Mesendoderm (in vitro differentiated cells): Measurements from ENCODE around the gene DDX49.
"Not testable (repeated sequence)": the region's sequence is repeated elsewhere in the genome, so short reads cannot be mapped to it uniquely, and the experiment has no call there.

Experiments used
- DNase-seq: peaks from one replicate; pipeline ENCODE4 v3.0.0; 2013
- H2AK5ac ChIP-seq: 2 replicates; pipeline ENCODE4 v1.6.1; 2013; ENCODE audit warnings: low read length, inconsistent platforms
- H2BK120ac ChIP-seq: 2 replicates; pipeline ENCODE4 v1.6.1; 2013; ENCODE audit warnings: low read depth, mild to moderate bottlenecking, low read length, moderate library complexity, mixed read lengths
- H2BK15ac ChIP-seq: replicated peaks from 2 replicates; pipeline ENCODE4 v1.6.1; 2013; ENCODE audit warnings: low read depth, mild to moderate bottlenecking, moderate library complexity
- H2BK5ac ChIP-seq: 2 replicates; pipeline ENCODE4 v1.6.1; 2013; ENCODE audit warnings: low read length, inconsistent platforms
- H3K18ac ChIP-seq: 2 replicates; pipeline ENCODE4 v1.6.1; 2013; ENCODE audit warnings: mild to moderate bottlenecking, low read length, mixed read lengths
- H3K23ac ChIP-seq: one replicate; pipeline ENCODE4 v1.6.1; 2013; ENCODE audit warnings: low read length
- H3K27ac ChIP-seq: 2 replicates; pipeline ENCODE4 v1.5.1; 2013; ENCODE audit warnings: low read depth, mild to moderate bottlenecking, inconsistent platforms, low read length, moderate library complexity
- H3K27me3 ChIP-seq: 2 replicates; pipeline ENCODE4 v1.6.1; 2013; ENCODE audit warnings: low read length, control low read depth, mild to moderate bottlenecking, inconsistent platforms; ENCODE audit not compliant: insufficient read depth, poor library complexity
- H3K36me3 ChIP-seq: 2 replicates; pipeline ENCODE4 v1.6.1; 2013; ENCODE audit warnings: low read length, inconsistent platforms; ENCODE audit not compliant: control insufficient read depth, insufficient read depth
- H3K4ac ChIP-seq: one replicate; pipeline ENCODE4 v1.6.1; 2013; ENCODE audit warnings: low read depth, mild to moderate bottlenecking, low read length, moderate library complexity
- H3K4me1 ChIP-seq: 2 replicates; pipeline ENCODE4 v1.6.1; 2013; ENCODE audit warnings: low read depth, low read length, inconsistent platforms; ENCODE audit not compliant: control insufficient read depth
- H3K4me2 ChIP-seq: 2 replicates; pipeline ENCODE4 v1.6.1; 2013; ENCODE audit warnings: low read length
- H3K4me3 ChIP-seq: 2 replicates; pipeline ENCODE4 v1.5.1; 2013; ENCODE audit warnings: mild to moderate bottlenecking, low read length
- H3K56ac ChIP-seq: one replicate; pipeline ENCODE4 v1.6.1; 2013; ENCODE audit warnings: low read length
- H3K79me1 ChIP-seq: 2 replicates; pipeline ENCODE4 v1.6.1; 2013; ENCODE audit warnings: low read length, inconsistent platforms
- H3K79me2 ChIP-seq: 2 replicates; pipeline ENCODE4 v1.6.1; 2013; ENCODE audit warnings: mild to moderate bottlenecking, low read length; ENCODE audit not compliant: control insufficient read depth, insufficient read depth
- H3K9ac ChIP-seq: 2 replicates; pipeline ENCODE4 v1.6.1; 2013; ENCODE audit warnings: low read length, inconsistent platforms
- H4K5ac ChIP-seq: one replicate; pipeline ENCODE4 v1.6.1; 2013; ENCODE audit warnings: low read length
- H4K8ac ChIP-seq: one replicate; pipeline ENCODE4 v1.6.1; 2013; ENCODE audit warnings: low read depth, mild to moderate bottlenecking, control low read depth, low read length, moderate library complexity
- WGBS: extraction: QIAGEN DNeasy Blood & Tissue Kit; methylation state at CpG from one replicate; pipeline ENCODE4 v1.1.7; 2013; ENCODE audit warnings: low lambda C conversion rate, missing lambda C conversion rate; ENCODE audit not compliant: insufficient coverage; ENCODE audit errors: extremely low coverage; 5-methylcytosine and 5-hydroxymethylcytosine counted together

DDX49 gene

GRCh38 chr19:18898607-18899408 lies 20.7 kb upstream of the DDX49 start:
- H3K4me2 ChIP-seq = no peak overlapping the region
- H3K36me3 ChIP-seq = peaks cover 2% of the 10 kb centered on the region
- no peak overlapping the region for H3K4me3 ChIP-seq
- no peaks in the 10 kb centered on the region for H3K79me1 ChIP-seq
- no peaks in the 10 kb centered on the region for H3K27me3 ChIP-seq
- no peak overlapping the region for H3K56ac ChIP-seq
- H3K4me1 ChIP-seq = no peaks in the 10 kb centered on the region
- DNase-seq = no peak
- H4K8ac ChIP-seq = no peak overlapping the region
- no peak overlapping the region for H3K4ac ChIP-seq
- H3K23ac ChIP-seq = no peak overlapping the region
- H3K18ac ChIP-seq = no peak overlapping the region
- no peaks in the 10 kb centered on the region for H3K79me2 ChIP-seq
- WGBS = no CpG with 5 or more reads among the region's 18 CpGs
- no peak overlapping the region for H2BK120ac ChIP-seq
- no peak overlapping the region for H2BK15ac ChIP-seq
- no peak overlapping the region for H4K5ac ChIP-seq
- no peak overlapping the region for H2AK5ac ChIP-seq
- H3K27ac ChIP-seq = no peak overlapping the region
- H2BK5ac ChIP-seq = no peak overlapping the region
- H3K9ac ChIP-seq = no peak overlapping the region

- no peaks in the 10 kb centered on the region for H3K79me2 ChIP-seq
- no peak overlapping the region for H3K56ac ChIP-seq
- no peak overlapping the region for H3K4me3 ChIP-seq
- H3K27me3 ChIP-seq = no peaks in the 10 kb centered on the region
- no peak overlapping the region for H2BK5ac ChIP-seq
- no peak overlapping the region for H3K9ac ChIP-seq
- DNase-seq = no peak
- H3K4ac ChIP-seq = no peak overlapping the region
- no peak overlapping the region for H3K27ac ChIP-seq
- H3K36me3 ChIP-seq = peaks cover 2% of the 10 kb centered on the region
- H3K23ac ChIP-seq = no peak overlapping the region
- H2BK15ac ChIP-seq = no peak overlapping the region
- H2BK120ac ChIP-seq = no peak overlapping the region
- WGBS = no CpG with 5 or more reads among the region's 20 CpGs
- no peaks in the 10 kb centered on the region for H3K79me1 ChIP-seq
- H3K18ac ChIP-seq = no peak overlapping the region
- no peak overlapping the region for H3K4me2 ChIP-seq
- H2AK5ac ChIP-seq = no peak overlapping the region
- H4K5ac ChIP-seq = no peak overlapping the region
- H3K4me1 ChIP-seq = no peaks in the 10 kb centered on the region
- H4K8ac ChIP-seq = no peak overlapping the region
Measured at GRCh38 chr19:18899624-18900560, 19.6 kb upstream of the DDX49 start.

GRCh38 chr19:18900700-18901481 lies 18.6 kb upstream of the DDX49 start:
- H4K8ac ChIP-seq = no peak overlapping the region
- peaks cover 2% of the 10 kb centered on the region for H3K36me3 ChIP-seq
- H2BK15ac ChIP-seq = no peak overlapping the region
- no CpG with 5 or more reads among the region's 17 CpGs for WGBS
- H2BK120ac ChIP-seq = no peak overlapping the region
- H3K56ac ChIP-seq = no peak overlapping the region
- no peaks in the 10 kb centered on the region for H3K79me2 ChIP-seq
- no peak overlapping the region for H2BK5ac ChIP-seq
- no peak overlapping the region for H3K4me3 ChIP-seq
- no peaks in the 10 kb centered on the region for H3K4me1 ChIP-seq
- DNase-seq = no peak
- no peak overlapping the region for H4K5ac ChIP-seq
- no peak overlapping the region for H2AK5ac ChIP-seq
- H3K4me2 ChIP-seq = no peak overlapping the region
- H3K23ac ChIP-seq = no peak overlapping the region
- no peak overlapping the region for H3K27ac ChIP-seq
- H3K4ac ChIP-seq = no peak overlapping the region
- H3K27me3 ChIP-seq = no peaks in the 10 kb centered on the region
- H3K9ac ChIP-seq = no peak overlapping the region
- no peak overlapping the region for H3K18ac ChIP-seq
- no peaks in the 10 kb centered on the region for H3K79me1 ChIP-seq

- H3K4me2 ChIP-seq = no peak overlapping the region
Measured at GRCh38 chr19:18901491-18901890, 18.0 kb upstream of the DDX49 start.

GRCh38 chr19:18902519-18902918 lies 17.0 kb upstream of the DDX49 start:
- H3K4ac ChIP-seq, H3K9ac ChIP-seq, H4K8ac ChIP-seq, H3K4me2 ChIP-seq, H3K23ac ChIP-seq, H3K4me3 ChIP-seq, H4K5ac ChIP-seq, H3K36me3 ChIP-seq, H3K79me2 ChIP-seq, H3K27ac ChIP-seq, H3K79me1 ChIP-seq, H3K18ac ChIP-seq, H3K4me1 ChIP-seq, H2AK5ac ChIP-seq, H2BK15ac ChIP-seq, H2BK5ac ChIP-seq, DNase-seq, H3K27me3 ChIP-seq, H3K56ac ChIP-seq, H2BK120ac ChIP-seq: not testable (repeated sequence)
- no CpG with 5 or more reads among the region's 5 CpGs for WGBS

More at GRCh38 chr19:18901491-18901890, 18.0 kb upstream of the DDX49 start:
- H4K8ac ChIP-seq = no peak overlapping the region
- no peak overlapping the region for H4K5ac ChIP-seq
- H3K27me3 ChIP-seq = no peaks in the 10 kb centered on the region
- H3K4me3 ChIP-seq = no peak overlapping the region
- no peak overlapping the region for H3K56ac ChIP-seq
- no peak overlapping the region for H2BK120ac ChIP-seq
- H3K27ac ChIP-seq = no peak overlapping the region
- H3K9ac ChIP-seq = no peak overlapping the region
- H3K36me3 ChIP-seq = peaks cover 2% of the 10 kb centered on the region
- no peak overlapping the region for H3K18ac ChIP-seq
- no peak overlapping the region for H2BK5ac ChIP-seq
- no peaks in the 10 kb centered on the region for H3K79me1 ChIP-seq
- H3K79me2 ChIP-seq = no peaks in the 10 kb centered on the region
- no peak overlapping the region for H2BK15ac ChIP-seq
- DNase-seq = no peak
- H3K4me1 ChIP-seq = no peaks in the 10 kb centered on the region
- H3K4ac ChIP-seq = no peak overlapping the region
- H2AK5ac ChIP-seq = no peak overlapping the region
- no peak overlapping the region for H3K23ac ChIP-seq
- no CpG with 5 or more reads among the region's 7 CpGs for WGBS
